ENCODE data around the gene PHEX.

PHEX gene

DNA sequence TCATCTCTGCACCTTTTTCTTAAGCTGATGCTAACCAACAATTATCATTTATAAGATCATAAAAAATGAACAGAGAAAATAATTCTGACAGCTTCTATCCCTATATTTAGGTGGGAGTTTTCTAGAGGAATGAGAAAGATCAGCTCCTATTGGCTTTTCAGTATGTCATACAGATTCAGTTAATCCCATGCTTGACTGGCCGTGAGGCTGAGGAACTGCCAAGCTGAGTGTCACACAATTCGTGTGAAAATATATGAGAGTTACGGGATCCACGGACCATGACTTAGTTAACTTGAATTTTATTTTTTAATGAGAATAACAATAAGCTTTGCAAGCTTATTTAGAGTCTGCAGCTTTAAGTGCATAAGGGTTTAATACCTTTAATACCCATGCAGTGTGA lies 37.5 kb downstream of the PHEX start:
- TF ChIP-seq, protein P1, sequence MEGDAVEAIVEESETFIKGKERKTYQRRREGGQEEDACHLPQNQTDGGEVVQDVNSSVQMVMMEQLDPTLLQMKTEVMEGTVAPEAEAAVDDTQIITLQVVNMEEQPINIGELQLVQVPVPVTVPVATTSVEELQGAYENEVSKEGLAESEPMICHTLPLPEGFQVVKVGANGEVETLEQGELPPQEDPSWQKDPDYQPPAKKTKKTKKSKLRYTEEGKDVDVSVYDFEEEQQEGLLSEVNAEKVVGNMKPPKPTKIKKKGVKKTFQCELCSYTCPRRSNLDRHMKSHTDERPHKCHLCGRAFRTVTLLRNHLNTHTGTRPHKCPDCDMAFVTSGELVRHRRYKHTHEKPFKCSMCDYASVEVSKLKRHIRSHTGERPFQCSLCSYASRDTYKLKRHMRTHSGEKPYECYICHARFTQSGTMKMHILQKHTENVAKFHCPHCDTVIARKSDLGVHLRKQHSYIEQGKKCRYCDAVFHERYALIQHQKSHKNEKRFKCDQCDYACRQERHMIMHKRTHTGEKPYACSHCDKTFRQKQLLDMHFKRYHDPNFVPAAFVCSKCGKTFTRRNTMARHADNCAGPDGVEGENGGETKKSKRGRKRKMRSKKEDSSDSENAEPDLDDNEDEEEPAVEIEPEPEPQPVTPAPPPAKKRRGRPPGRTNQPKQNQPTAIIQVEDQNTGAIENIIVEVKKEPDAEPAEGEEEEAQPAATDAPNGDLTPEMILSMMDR (IDR thresholded peaks at IDR 0.05; ENCODE audit: low read depth, low read length): no peak
- TF ChIP-seq, protein P2, sequence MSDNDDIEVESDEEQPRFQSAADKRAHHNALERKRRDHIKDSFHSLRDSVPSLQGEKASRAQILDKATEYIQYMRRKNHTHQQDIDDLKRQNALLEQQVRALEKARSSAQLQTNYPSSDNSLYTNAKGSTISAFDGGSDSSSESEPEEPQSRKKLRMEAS (IDR thresholded peaks at IDR 0.05; ENCODE audit: low read depth, low read length): no peak
- TF ChIP-seq POLR2A (IDR thresholded peaks at IDR 0.05; ENCODE audit: extremely low read depth, insufficient read length) (no peak), MYC (IDR thresholded peaks at IDR 0.05; ENCODE audit: low read depth, low read length) (no peak)
- DNase-seq (ENCODE audit: low read depth): no peak
- H3K4me3 ChIP-seq (ENCODE audit: low read depth, low read length): no peak overlapping the region

DNA sequence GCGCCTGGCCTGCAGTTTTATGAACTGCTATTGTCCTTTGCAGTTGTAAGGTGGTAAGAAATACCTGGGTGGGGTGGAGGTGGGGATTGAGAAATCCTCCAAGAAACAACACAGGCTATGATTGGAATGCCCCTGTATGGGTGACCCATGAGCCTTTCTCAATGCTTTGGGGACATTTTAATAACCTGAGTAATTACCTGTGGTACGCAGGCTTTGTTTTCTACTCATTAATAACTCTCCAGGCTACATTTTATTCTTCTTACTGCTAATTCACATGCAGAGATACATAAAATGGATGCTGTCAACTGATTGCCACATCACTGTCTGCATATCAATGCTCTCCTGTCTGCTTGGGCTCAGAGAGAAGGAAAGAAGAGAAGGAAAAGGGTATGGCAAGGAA lies 41.8 kb downstream of the PHEX start:
- TF ChIP-seq MYC (IDR thresholded peaks at IDR 0.05; ENCODE audit: low read depth, low read length) (no peak), POLR2A (IDR thresholded peaks at IDR 0.05; ENCODE audit: extremely low read depth, insufficient read length) (no peak)
- TF ChIP-seq, protein P2 (IDR thresholded peaks at IDR 0.05; ENCODE audit: low read depth, low read length): no peak
- TF ChIP-seq, protein P1 (IDR thresholded peaks at IDR 0.05; ENCODE audit: low read depth, low read length): no peak
- no peak for DNase-seq (ENCODE audit: low read depth)
- no peak overlapping the region for H3K4me3 ChIP-seq (ENCODE audit: low read depth, low read length)

DNA sequence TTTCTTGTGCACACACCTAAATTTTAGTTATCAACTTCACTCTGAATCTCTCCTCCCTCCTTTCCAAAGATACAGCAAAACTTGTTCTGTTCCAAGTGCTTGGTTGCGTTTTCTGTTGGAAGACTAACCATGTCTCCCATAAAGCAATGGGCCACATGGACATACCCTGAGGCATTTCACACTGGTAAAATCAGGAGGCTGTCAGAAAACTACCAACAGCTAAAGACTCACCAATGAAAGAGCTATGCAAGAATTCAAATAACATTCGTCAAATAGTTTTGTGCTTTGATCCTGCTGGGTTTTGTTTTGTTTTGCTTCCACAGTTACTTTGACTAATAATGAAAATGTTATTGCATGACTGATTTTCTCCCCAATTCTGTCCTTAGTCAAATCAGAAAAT lies 46.0 kb downstream of the PHEX start:
- no peak for DNase-seq (ENCODE audit: low read depth)
- H3K4me3 ChIP-seq (ENCODE audit: low read depth, low read length): no peak overlapping the region
- TF ChIP-seq, protein P1 (IDR thresholded peaks at IDR 0.05; ENCODE audit: low read depth, low read length): no peak
- no peak for TF ChIP-seq MYC (IDR thresholded peaks at IDR 0.05; ENCODE audit: low read depth, low read length)
- TF ChIP-seq, protein P2 (IDR thresholded peaks at IDR 0.05; ENCODE audit: low read depth, low read length): no peak
- no peak for TF ChIP-seq POLR2A (IDR thresholded peaks at IDR 0.05; ENCODE audit: extremely low read depth, insufficient read length)

DNA sequence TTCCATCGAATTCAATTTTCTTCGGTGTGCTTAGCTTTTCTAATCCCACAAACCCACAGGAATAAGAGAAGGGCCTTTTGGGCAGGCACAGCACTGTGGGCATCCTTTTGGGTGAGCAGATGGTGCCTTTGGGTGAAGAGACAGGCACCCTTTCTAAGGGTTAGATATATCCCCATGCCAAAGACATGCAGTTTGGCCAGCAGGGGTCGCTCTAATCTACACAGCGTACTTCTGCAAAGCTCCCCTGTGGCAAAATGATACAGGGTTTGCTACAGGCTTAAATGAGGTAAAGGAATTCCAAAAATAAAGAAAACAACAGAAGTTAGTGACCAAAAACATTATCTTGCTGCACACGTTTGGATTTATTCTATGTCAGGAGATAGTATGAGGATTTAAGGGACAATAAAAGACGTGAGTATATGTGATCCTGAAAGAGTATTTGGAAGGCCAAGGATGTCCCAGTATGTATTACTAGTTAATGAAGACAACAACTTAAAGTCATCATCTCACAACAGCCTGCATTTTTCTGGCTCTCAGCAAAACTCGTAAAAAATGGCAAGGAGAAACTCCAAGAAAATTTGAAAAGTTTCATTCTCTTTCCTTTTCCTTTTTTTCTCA lies 49.5 kb downstream of the PHEX start:
- H3K4me3 ChIP-seq (ENCODE audit: low read depth, low read length): no peak overlapping the region
- DNase-seq (ENCODE audit: low read depth): peak; percentile 61
- TF ChIP-seq, protein P2 (IDR thresholded peaks at IDR 0.05; ENCODE audit: low read depth, low read length): no peak
- no peak for TF ChIP-seq MYC (IDR thresholded peaks at IDR 0.05; ENCODE audit: low read depth, low read length)
- TF ChIP-seq, protein P1 (IDR thresholded peaks at IDR 0.05; ENCODE audit: low read depth, low read length): peak; percentile 63
- TF ChIP-seq POLR2A (IDR thresholded peaks at IDR 0.05; ENCODE audit: extremely low read depth, insufficient read length): no peak

DNA sequence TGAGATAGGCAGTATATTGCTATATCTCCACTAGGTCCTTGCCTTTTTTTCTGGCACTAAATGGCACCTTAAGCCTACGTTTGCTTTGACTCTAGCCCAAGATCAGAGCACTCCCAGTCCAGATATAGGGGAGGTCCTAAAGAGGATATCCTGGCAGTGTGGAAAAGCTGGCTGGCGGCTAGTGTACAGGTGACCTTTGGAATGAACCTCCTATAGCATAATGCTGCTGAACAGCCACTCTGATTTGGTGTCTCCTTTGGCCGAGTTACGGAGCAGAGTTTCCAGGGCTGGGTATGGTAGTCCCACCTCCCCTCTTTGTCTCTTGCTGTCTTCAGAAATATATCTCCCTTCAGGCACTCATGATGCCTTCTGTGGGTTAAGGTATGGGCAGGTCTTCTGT lies 53.9 kb downstream of the PHEX start:
- no peak for DNase-seq (ENCODE audit: low read depth)

DNA sequence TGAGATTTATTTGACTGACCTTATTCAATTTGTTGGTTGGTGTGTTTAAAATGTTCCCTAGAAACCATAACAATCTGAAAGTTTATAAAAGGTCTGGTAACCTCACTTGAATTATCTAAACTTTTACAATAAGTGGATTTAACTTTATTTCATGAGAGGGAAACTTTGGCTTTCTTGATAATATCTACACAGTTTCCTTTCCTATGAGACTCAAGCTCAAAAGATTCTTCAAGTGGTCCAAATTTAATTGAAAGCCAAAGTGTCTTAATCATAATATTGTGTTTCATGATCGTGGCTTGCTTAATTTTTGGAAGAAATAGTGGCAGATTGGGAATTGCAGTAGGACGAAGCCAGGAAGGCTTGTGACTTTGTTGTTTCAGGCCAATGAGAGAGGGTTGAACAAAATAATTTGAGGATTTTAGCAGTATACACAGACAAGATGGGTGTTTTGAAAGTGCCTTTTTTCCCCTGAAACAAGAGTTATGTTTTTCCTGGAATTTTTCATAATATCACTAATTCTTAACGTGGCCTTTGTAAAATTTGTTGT lies 55.0 kb downstream of the PHEX start:
- DNase-seq (ENCODE audit: low read depth): no peak
- H3K4me3 ChIP-seq (ENCODE audit: low read depth, low read length): no peak overlapping the region
- TF ChIP-seq MYC (IDR thresholded peaks at IDR 0.05; ENCODE audit: low read depth, low read length): no peak
- TF ChIP-seq, protein P1 (IDR thresholded peaks at IDR 0.05; ENCODE audit: low read depth, low read length): no peak

More for the DNA sequence above, 53.9 kb downstream of the PHEX start:
- TF ChIP-seq, protein P2 (IDR thresholded peaks at IDR 0.05; ENCODE audit: low read depth, low read length): no peak
- no peak for TF ChIP-seq MYC (IDR thresholded peaks at IDR 0.05; ENCODE audit: low read depth, low read length)
- no peak for TF ChIP-seq POLR2A (IDR thresholded peaks at IDR 0.05; ENCODE audit: extremely low read depth, insufficient read length)
- H3K4me3 ChIP-seq (ENCODE audit: low read depth, low read length): no peak overlapping the region

All from NB4 (cell line).